Measurements from ENCODE around the gene MRPS6.

- TF ChIP-seq CTCF (IDR thresholded peaks at IDR 0.05; ENCODE audit: low read depth, low read length, missing input control) (no peak), GABPA (IDR thresholded peaks at IDR 0.05 in 1 of 2, conservative IDR thresholded peaks at IDR 0.05 in 1 of 2) (no peak), SP1 (IDR thresholded peaks at IDR 0.05) (no peak), RAD21 (IDR thresholded peaks at IDR 0.05) (peak in 1 of 2 donors; percentile 49), EGR1 (IDR thresholded peaks at IDR 0.05; ENCODE audit: low read depth in 2 of 2) (no peak), ATF3 (IDR thresholded peaks at IDR 0.05) (no peak), HNF4G (IDR thresholded peaks at IDR 0.05) (no peak), YY1 (IDR thresholded peaks at IDR 0.05) (no peak)
Observed at GRCh38 chr21:34091607-34092006, 18.2 kb downstream of the MRPS6 start.

All from liver (tissue), 3 donors.